Adipocyte (in vitro differentiated cells): Measurements from ENCODE around the gene TRIL.

ENCODE experiments used
- DNase-seq: peaks from one replicate; pipeline ENCODE4 v3.0.0-alpha.2; 2015; ENCODE audit warnings: low read depth
- H3K27me3 ChIP-seq: replicated peaks from 2 replicates; pipeline ENCODE4 v1.7.0; 2013; ENCODE audit warnings: mild to moderate bottlenecking, low read length, moderate library complexity; ENCODE audit not compliant: control insufficient read depth, insufficient read depth
- H3K36me3 ChIP-seq: 2 replicates; pipeline ENCODE4 v1.7.0; 2013; ENCODE audit warnings: low read length, mild to moderate bottlenecking, moderate library complexity; ENCODE audit not compliant: control insufficient read depth, insufficient read depth, severe bottlenecking
- H3K4me1 ChIP-seq: 2 replicates; pipeline ENCODE4 v1.7.0; 2013; ENCODE audit warnings: mild to moderate bottlenecking, low read length, moderate library complexity; ENCODE audit not compliant: control insufficient read depth, insufficient read depth
- H3K4me3 ChIP-seq: 2 replicates; pipeline ENCODE4 v1.7.0; 2013; ENCODE audit warnings: mild to moderate bottlenecking, low read length, moderate library complexity
- H3K9ac ChIP-seq: 2 replicates; pipeline ENCODE4 v1.7.0; 2013; ENCODE audit warnings: mild to moderate bottlenecking, low read length, moderate library complexity
- H3K9me3 ChIP-seq: 2 replicates; pipeline ENCODE4 v1.7.0; 2013; ENCODE audit warnings: mild to moderate bottlenecking, low read length, moderate library complexity; ENCODE audit not compliant: control insufficient read depth

TRIL gene

DNA sequence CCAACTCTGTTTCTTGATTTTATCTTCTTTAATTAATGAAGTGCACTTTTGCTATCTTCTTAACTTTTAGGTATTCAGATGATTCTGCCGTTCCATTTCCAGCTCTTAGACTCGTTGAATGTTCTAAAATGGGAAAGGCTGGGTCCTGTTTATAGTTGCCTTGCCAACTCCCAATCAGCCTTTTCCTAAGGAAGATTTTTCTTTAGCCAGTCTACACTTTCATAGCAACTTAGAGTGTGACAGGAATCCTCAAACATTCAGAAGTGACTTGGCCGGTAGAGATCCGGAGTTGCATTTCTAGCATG lies 23.0 kb upstream of the TRIL start:
- Histone ChIP-seq H3K27me3 (no peaks in the 10 kb centered on the region), H3K9me3 (peaks cover 34% of the 10 kb centered on the region), H3K36me3 (no peaks in the 10 kb centered on the region), H3K4me1 (peaks cover 34% of the 10 kb centered on the region), H3K9ac (no peak overlapping the region), H3K4me3 (peak overlapping the region; percentile 10)
- no peak for DNase-seq

GRCh38 chr7:28980451-28981160 lies 22.5 kb upstream of the TRIL start:
- H3K36me3 ChIP-seq, result no peaks in the 10 kb centered on the region

GRCh38 chr7:28979776-28980175 lies 21.6 kb upstream of the TRIL start:
- Histone ChIP-seq H3K27me3 (no peaks in the 10 kb centered on the region), H3K9me3 (peaks cover 47% of the 10 kb centered on the region), H3K4me3 (no peak overlapping the region), H3K36me3 (no peaks in the 10 kb centered on the region), H3K9ac (no peak overlapping the region), H3K4me1 (peaks cover 21% of the 10 kb centered on the region)
- no peak for DNase-seq

More at GRCh38 chr7:28980451-28981160, 22.5 kb upstream of the TRIL start:
- DNase-seq, result no peak
- Histone ChIP-seq H3K4me1 (peaks cover 29% of the 10 kb centered on the region), H3K27me3 (no peaks in the 10 kb centered on the region), H3K9ac (no peak overlapping the region), H3K4me3 (peak overlapping the region; percentile 10), H3K9me3 (peaks cover 39% of the 10 kb centered on the region)

GRCh38 chr7:28977881-28978280 lies 19.8 kb upstream of the TRIL start:
- DNase-seq, result no peak
- no peaks in the 10 kb centered on the region for H3K36me3 ChIP-seq
- peaks cover 13% of the 10 kb centered on the region for H3K4me1 ChIP-seq
- H3K27me3 ChIP-seq, result no peaks in the 10 kb centered on the region
- H3K9me3 ChIP-seq, result peaks cover 66% of the 10 kb centered on the region
- no peak overlapping the region for H3K9ac ChIP-seq
- H3K4me3 ChIP-seq, result no peak overlapping the region

GRCh38 chr7:28976022-28976421 lies 17.9 kb upstream of the TRIL start:
- H3K4me3 ChIP-seq, result no peak overlapping the region
- H3K4me1 ChIP-seq, result peaks cover 9% of the 10 kb centered on the region
- H3K9me3 ChIP-seq, result peaks cover 83% of the 10 kb centered on the region
- DNase-seq, result no peak
- no peak overlapping the region for H3K9ac ChIP-seq
- H3K27me3 ChIP-seq, result no peaks in the 10 kb centered on the region
- no peaks in the 10 kb centered on the region for H3K36me3 ChIP-seq

GRCh38 chr7:28973591-28973990 lies 15.5 kb upstream of the TRIL start:
- Histone ChIP-seq H3K27me3 (no peaks in the 10 kb centered on the region), H3K9me3 (peaks cover 96% of the 10 kb centered on the region), H3K36me3 (no peaks in the 10 kb centered on the region), H3K4me1 (no peaks in the 10 kb centered on the region), H3K9ac (no peak overlapping the region), H3K4me3 (no peak overlapping the region)
- no peak for DNase-seq

GRCh38 chr7:28964056-28964455 lies 5.9 kb upstream of the TRIL start:
- Histone ChIP-seq H3K9ac (no peak overlapping the region), H3K36me3 (no peaks in the 10 kb centered on the region), H3K4me3 (no peak overlapping the region), H3K27me3 (no peaks in the 10 kb centered on the region), H3K4me1 (no peaks in the 10 kb centered on the region), H3K9me3 (peaks cover 52% of the 10 kb centered on the region)
- no peak for DNase-seq

DNA sequence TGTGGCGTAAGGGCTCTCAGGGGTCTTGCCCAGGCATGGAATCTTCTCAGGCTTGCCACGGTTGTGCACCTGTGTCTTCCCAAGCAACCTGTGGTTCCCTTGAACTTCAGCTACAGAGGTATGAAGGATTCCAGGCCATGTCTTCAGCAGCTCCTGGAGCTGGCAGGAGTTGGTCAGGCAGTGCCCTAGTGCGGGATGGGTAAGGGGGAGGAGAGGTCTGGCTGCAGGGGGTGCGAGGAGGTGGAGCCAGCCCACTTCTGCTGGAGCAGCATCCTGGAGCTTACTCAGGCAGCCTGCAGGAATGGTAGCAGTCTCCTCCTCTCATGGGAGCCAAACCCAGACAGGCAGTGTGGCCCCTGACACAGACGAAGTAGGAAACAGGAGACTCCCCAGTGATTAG lies 3.8 kb upstream of the TRIL start:
- DNase-seq, result no peak
- peaks cover 6% of the 10 kb centered on the region for H3K4me1 ChIP-seq
- H3K9me3 ChIP-seq, result peaks cover 32% of the 10 kb centered on the region
- no peak overlapping the region for H3K4me3 ChIP-seq
- H3K36me3 ChIP-seq, result no peaks in the 10 kb centered on the region
- H3K9ac ChIP-seq, result no peak overlapping the region
- H3K27me3 ChIP-seq, result peaks cover 11% of the 10 kb centered on the region

DNA sequence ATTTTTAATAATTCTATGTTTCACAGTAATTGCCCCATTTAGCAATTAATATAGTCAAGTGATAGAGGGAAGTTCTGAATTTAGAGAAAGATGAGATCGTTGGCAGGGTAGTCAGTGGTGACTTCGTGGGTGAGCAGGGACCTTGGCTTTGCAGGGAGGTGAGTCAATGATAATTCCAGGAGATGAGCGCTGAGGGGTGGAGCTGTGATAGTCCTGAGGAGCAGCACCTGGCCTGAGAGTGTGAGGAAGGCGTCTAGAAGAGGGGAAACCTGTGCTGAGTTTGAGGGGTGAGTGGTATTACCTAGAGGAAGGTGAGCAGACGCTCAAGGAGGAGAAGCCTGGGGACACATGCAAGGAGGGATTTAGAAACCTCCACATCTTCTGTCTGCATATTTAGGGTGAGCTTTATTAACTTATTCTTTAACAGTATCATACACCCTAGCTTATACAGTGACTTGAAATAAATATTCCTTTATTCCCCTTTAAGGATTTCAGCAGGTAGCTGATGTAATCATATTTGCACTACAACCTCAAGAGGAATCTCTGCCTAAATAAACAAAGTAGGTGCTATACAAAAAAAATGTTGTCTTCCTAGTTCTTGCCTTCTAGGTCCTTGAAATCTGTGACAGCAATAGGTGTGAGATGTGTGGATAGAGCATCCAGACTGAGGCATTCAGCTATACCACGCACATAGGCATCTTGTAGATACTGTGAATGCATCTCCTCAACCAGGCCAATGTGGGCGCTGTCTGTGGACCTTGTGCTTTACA lies 2.1 kb upstream of the TRIL start:
- Histone ChIP-seq H3K9ac (no peak overlapping the region), H3K9me3 (peaks cover 15% of the 10 kb centered on the region), H3K36me3 (no peaks in the 10 kb centered on the region), H3K27me3 (peaks cover 28% of the 10 kb centered on the region), H3K4me1 (peaks cover 11% of the 10 kb centered on the region), H3K4me3 (no peak overlapping the region)
- DNase-seq, result no peak

GRCh38 chr7:28958980-28959347 lies 834 bp upstream of the TRIL start:
- Histone ChIP-seq H3K4me3 (peak overlapping the region; percentile 74), H3K4me1 (peaks cover 14% of the 10 kb centered on the region), H3K27me3 (peaks cover 34% of the 10 kb centered on the region), H3K9ac (no peak overlapping the region), H3K9me3 (peaks cover 7% of the 10 kb centered on the region), H3K36me3 (no peaks in the 10 kb centered on the region)
- no peak for DNase-seq

DNA sequence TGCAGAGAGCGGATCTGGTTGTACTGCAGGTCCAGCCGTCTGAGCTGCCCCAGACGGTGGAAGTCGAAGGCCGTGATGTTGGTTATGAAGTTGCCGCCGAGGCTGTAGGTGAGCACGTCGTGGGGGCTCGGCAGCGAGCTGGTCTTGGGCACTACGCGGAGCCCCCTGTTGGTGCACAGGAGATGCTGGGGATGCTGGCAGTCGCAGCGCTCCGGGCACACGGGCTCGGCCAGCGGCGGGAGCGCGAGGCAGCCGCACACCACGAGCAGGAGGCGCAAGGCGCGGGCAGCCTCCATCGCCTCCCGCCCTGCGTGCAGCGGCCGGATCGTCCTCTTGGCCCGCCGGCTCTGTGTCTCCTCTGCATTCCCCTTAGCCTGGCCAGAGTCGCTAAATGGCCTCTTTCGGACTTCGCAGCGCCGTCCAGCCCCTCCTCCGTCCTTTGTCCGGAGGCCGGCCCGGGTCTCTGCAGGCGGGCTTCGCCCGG lies 337 bp downstream of the TRIL start:
- H3K9me3 ChIP-seq, result peaks cover under 1% of the 10 kb centered on the region
- H3K36me3 ChIP-seq, result no peaks in the 10 kb centered on the region
- peak; percentile 44 for DNase-seq
- peak overlapping the region; percentile 29 for H3K9ac ChIP-seq
- peak overlapping the region; percentile 74 for H3K4me3 ChIP-seq
- H3K4me1 ChIP-seq, result peaks cover 17% of the 10 kb centered on the region
- H3K27me3 ChIP-seq, result peaks cover 34% of the 10 kb centered on the region
